ENCODE measurements around the gene TSPAN9.

The TSPAN9 gene

GRCh38 chr12:3271639-3272038 lies 194.5 kb downstream of the TSPAN9 start:
- Histone ChIP-seq H3F3A (ENCODE audit: insufficient read depth) (no peaks in the 10 kb centered on the region), H3K27me3 (ENCODE audit: low read length) (no peaks in the 10 kb centered on the region), H2AFZ (ENCODE audit: low read depth, low read length, severe bottlenecking) (no peak overlapping the region), H3K9me3 (ENCODE audit: insufficient read depth, low read length) (no peaks in the 10 kb centered on the region), H3K36me3 (ENCODE audit: low read length) (no peaks in the 10 kb centered on the region), H3K4me3 (ENCODE audit: insufficient read depth, low read length, poor library complexity, severe bottlenecking) (no peak overlapping the region), H3K9me2 (replicated peaks; ENCODE audit: insufficient read depth, low read length) (no peaks in the 10 kb centered on the region), H4K20me1 (ENCODE audit: low read depth, low read length) (no peaks in the 10 kb centered on the region), H3K79me2 (ENCODE audit: insufficient read depth, low read length) (no peaks in the 10 kb centered on the region), H3K27ac (ENCODE audit: low read depth, low read length) (no peak overlapping the region), H3K4me2 (ENCODE audit: low read depth, low read length, poor library complexity, severe bottlenecking) (no peak overlapping the region), H3K9ac (ENCODE audit: low read length) (no peak overlapping the region)
- TF ChIP-seq EZH2phosphoT487 (conservative IDR thresholded peaks at IDR 0.05; ENCODE audit: low read length), result no peak
- no peak for TF ChIP-seq CTCF (IDR thresholded peaks at IDR 0.05; ENCODE audit: insufficient read depth, low read length, poor library complexity, severe bottlenecking)

- Histone ChIP-seq H3K27me3 (ENCODE audit: low read length) (no peaks in the 10 kb centered on the region), H3K27ac (ENCODE audit: low read depth, low read length) (no peak overlapping the region), H3K36me3 (ENCODE audit: low read length) (no peaks in the 10 kb centered on the region), H3K9ac (ENCODE audit: low read length) (no peak overlapping the region), H2AFZ (ENCODE audit: low read depth, low read length, severe bottlenecking) (no peak overlapping the region), H3K4me3 (ENCODE audit: insufficient read depth, low read length, poor library complexity, severe bottlenecking) (no peak overlapping the region), H3K79me2 (ENCODE audit: insufficient read depth, low read length) (no peaks in the 10 kb centered on the region), H3F3A (ENCODE audit: insufficient read depth) (no peaks in the 10 kb centered on the region), H3K9me2 (replicated peaks; ENCODE audit: insufficient read depth, low read length) (no peaks in the 10 kb centered on the region), H4K20me1 (ENCODE audit: low read depth, low read length) (no peaks in the 10 kb centered on the region), H3K9me3 (ENCODE audit: insufficient read depth, low read length) (no peaks in the 10 kb centered on the region), H3K4me2 (ENCODE audit: low read depth, low read length, poor library complexity, severe bottlenecking) (no peak overlapping the region)
- TF ChIP-seq CTCF (IDR thresholded peaks at IDR 0.05; ENCODE audit: insufficient read depth, low read length, poor library complexity, severe bottlenecking), result no peak
- TF ChIP-seq EZH2phosphoT487 (conservative IDR thresholded peaks at IDR 0.05; ENCODE audit: low read length), result no peak
Measured at GRCh38 chr12:3272958-3273357, 195.8 kb downstream of the TSPAN9 start.

GRCh38 chr12:3273409-3273853 lies 196.3 kb downstream of the TSPAN9 start:
- no peak for TF ChIP-seq CTCF (IDR thresholded peaks at IDR 0.05; ENCODE audit: insufficient read depth, low read length, poor library complexity, severe bottlenecking)
- TF ChIP-seq EZH2phosphoT487 (conservative IDR thresholded peaks at IDR 0.05; ENCODE audit: low read length), result no peak

More at GRCh38 chr12:3273409-3273853, 196.3 kb downstream of the TSPAN9 start:
- Histone ChIP-seq H4K20me1 (ENCODE audit: low read depth, low read length) (no peaks in the 10 kb centered on the region), H3K79me2 (ENCODE audit: insufficient read depth, low read length) (no peaks in the 10 kb centered on the region), H3K9me3 (ENCODE audit: insufficient read depth, low read length) (no peaks in the 10 kb centered on the region), H3K27ac (ENCODE audit: low read depth, low read length) (no peak overlapping the region), H3K36me3 (ENCODE audit: low read length) (no peaks in the 10 kb centered on the region), H3K27me3 (ENCODE audit: low read length) (no peaks in the 10 kb centered on the region), H3K9me2 (replicated peaks; ENCODE audit: insufficient read depth, low read length) (no peaks in the 10 kb centered on the region), H3F3A (ENCODE audit: insufficient read depth) (no peaks in the 10 kb centered on the region), H3K9ac (ENCODE audit: low read length) (no peak overlapping the region), H3K4me2 (ENCODE audit: low read depth, low read length, poor library complexity, severe bottlenecking) (no peak overlapping the region), H3K4me3 (ENCODE audit: insufficient read depth, low read length, poor library complexity, severe bottlenecking) (no peak overlapping the region), H2AFZ (ENCODE audit: low read depth, low read length, severe bottlenecking) (no peak overlapping the region)

Data from SU-DHL-6 (cell line).